ENCODE results near the gene AURKAIP1.
A peak's percentile ranks its signal among the peaks of the same experiment; 100 is the strongest.
"Not testable (repeated sequence)": the region's sequence is repeated elsewhere in the genome, so short reads cannot be mapped to it uniquely, and the experiment has no call there.

Gene AURKAIP1

GRCh38 chr1:1374929-1375662, at the start of gene AURKAIP1:
AURKAIP1 (minus strand) TSS chr1:1375207; CDS start chr1:1374756, 451 bp downstream.
- peak; percentile 99 for DNase-seq

DNA sequence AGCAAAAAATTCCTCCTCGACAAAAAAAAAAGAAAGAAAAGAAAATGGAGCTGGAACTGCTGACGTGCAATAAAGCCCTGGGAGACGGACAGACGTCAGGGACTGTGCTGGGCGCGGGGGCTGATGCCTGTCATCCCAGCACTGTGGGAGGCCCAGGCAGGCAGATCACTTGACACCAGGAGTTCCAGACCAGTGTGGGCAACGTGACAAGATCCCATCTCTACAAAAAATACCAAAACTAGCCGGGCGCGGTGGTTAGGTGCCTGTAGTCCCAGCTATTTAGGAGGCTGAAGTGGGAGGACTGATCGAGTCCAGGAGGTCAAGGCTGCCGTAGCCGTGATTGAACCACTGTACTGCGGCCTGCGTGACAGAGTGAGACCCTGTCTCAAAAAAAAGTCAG, 49.7 kb upstream of the AURKAIP1 start:
- no peak for DNase-seq

DNA sequence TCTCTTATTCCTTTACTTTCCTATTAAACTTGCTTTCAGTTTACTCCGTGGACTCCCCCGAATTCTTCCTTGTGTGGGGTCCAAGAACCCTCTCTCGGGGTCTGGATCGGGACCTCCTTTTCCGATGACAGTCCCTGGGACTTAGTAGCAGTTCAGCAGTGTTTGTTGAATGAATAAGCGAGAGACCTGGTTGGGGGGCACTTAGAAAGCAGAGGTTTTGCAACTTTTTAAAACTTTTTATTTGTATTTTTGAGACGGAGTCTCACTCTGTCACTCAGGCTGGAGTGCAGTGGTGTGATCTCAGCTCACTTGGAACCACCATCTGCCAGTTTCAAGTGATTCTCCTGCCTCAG, 48.2 kb upstream of the AURKAIP1 start:
- no peak for DNase-seq

DNA sequence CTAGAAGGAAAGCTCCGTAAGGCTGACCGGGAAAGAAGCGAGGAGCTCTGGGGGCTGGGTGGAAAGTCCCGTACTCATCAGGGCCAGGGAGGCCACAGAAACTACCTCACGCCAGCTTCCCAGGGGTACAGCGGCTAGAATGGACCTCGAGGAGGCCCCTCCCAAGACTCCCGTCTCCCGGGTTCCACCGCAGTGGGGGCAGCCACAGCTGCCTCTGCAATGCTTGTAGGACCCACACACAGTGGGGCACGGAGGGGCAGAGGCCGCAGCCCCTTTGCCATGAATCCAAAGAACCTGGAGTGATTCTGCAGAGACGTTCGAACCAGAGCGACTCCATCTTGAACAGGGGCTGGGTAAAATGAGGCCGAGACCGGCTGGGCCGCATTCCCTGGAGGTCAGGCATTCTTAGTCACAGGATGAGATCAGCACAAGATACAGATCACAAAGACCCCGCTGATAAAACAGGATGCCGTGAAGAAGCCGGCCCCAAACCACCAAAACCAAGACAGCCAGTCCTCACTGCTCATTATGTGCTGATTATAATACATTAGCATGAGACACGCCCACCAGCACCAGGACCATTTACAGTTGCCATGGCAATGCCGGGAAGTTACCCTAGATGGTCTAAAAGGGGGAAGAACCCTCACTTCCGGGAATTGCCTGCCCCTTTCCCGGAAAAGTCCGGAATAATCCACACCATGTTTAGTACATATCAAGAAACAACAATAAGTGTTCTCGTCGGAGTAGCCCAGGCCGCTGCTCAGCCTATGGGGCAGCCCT, 47.6 kb upstream of the AURKAIP1 start:
- peak; percentile 36 for DNase-seq

DNA sequence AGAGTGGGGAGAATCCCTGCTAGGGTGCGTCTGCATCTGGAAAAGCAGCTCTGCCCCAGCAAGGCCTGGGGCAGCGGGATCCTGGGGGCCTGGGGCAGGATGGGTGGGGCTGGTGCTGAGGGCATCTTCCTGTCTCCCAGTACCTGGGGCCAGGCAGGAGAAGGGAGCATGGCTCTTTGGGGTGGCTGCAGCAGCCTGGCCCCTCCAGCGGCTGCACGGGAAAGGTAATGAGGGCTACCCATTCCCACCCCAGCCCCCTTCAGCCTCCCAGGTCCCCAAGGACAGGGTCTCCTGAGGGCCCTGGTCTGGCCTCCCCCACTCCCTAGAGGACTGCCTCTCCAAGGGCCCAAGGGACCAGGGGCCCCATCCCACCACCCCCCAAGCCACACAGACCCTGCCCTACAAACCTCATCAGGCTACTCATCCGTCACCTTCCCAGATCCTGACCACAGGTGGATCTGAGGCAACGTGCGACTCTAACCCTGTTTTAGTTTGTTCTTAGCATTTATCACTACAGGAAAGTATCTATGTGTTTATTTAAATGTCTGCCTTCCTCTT, 47.0 kb upstream of the AURKAIP1 start:
- DNase-seq, result no peak

DNA sequence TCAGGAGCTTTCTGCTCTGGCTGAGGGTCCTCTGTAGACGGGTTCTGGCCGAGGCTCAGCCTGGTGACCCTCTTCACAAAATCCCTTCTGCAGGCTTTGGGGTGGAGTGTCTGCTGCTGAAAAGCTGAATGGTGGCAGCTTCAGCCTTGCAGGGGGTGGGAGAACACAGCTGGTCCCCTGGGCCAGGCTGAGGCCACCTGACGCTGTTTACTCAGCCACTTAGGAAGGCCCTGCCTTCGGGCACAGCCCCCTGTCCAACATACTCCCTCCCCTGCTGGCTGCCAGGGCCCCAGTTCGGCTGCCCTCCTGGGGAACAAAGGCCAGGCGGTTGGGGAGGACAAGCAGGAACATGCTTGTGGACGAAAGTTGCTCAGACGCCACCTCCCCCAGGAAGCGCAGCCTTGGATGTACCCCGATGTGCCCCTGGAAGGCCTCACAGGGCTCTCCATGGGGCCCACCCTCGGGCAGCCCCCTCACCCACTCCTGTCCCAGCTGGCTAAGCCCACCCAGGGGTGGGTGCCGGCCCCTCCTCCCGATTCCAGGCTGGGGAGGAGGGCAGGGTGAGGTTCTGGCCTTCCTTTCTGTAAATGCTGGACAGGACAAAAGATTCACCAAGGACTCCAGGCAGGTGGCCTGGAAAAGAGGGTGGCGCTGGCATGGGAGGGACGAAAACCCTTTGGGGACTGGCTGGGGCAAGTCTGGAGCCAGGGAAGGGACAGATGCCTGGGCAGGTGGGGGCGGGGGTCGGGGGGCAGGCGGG, 46.3 kb upstream of the AURKAIP1 start, which contains the start of gene ANKRD65:
Gene ANKRD65, minus strand, starts transcription at position 130 of the 760 bp plus-strand sequence. CDS start 271 bp downstream, outside the sequence.
- no peak for DNase-seq

DNA sequence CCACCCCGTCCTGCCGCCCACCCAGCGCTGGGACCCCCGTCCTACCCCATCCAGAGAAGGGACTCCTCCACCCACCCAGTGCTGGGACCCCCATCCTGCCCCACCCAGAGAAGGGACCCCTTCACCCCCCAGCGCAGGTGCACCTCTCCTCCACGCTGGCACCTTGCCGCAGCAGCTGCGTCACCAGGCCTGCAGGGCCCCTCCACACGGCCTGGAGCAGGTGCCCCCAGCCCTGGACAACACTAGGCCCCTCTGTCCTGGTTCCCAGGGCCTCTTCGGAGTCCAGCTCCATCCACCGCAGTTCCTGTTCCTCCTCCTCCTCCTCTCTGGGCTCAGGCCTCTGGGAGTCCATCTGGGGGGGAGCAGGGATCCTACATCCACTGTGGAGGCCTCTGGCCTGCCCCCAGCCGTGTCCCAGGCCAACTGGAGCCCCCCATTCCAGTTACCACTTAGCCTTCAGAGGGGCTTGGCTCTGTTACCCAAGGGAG, 45.7 kb upstream of the AURKAIP1 start:
- DNase-seq, result no peak

GRCh38 chr1:1419813-1420653, 45.0 kb upstream of the AURKAIP1 start:
- peak; percentile 48 for DNase-seq

GRCh38 chr1:1419363-1419812, 44.4 kb upstream of the AURKAIP1 start:
- no peak for DNase-seq

GRCh38 chr1:1418464-1419362, 43.7 kb upstream of the AURKAIP1 start:
- DNase-seq, result no peak

GRCh38 chr1:1417825-1418463, 42.9 kb upstream of the AURKAIP1 start:
- peak; percentile 46 for DNase-seq

DNA sequence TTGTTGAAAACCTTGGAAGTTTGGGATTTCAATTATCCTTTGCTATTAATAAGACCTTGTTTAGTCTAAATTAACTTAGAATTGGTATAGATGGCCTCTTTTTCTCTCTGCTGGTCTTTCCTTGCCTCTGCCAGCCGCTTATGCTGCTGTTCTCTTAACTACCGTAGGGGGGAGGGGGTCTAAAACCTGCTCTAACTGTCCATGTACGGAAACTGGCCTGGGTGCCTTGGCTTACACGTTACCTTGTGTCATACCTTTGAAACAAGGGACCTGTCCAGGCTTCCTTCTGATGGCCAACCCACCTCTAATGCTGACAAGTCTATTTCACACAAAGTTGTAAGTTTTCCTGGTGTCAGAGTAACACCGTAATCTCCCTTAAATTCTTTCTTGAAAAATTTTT, 42.4 kb upstream of the AURKAIP1 start:
- not testable (repeated sequence) for DNase-seq

DNA sequence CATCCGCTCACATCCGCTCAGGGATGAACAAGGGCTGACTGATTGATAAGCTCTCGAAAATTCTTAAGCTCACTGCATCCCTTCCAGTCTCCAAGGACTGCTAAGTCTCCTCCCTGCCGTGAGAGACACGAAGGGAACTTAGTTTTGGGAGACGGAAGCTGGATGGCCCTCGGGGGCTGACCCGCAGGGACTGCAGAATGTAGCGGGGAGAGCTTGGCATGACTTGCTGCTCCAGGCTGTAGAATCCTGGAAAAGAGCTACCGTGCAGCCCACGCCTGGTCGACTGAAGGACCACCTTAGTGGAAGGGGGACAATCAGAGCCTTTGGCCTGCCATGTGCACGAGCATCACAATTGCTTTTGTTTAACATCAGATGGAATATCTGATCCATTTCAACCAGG, 40.7 kb upstream of the AURKAIP1 start:
- no peak for DNase-seq

- not testable (repeated sequence) for DNase-seq
Observed at GRCh38 chr1:1412311-1412902, 37.4 kb upstream of the AURKAIP1 start.

- no peak for DNase-seq
Observed at GRCh38 chr1:1411626-1412025, 36.6 kb upstream of the AURKAIP1 start.

- DNase-seq, result not testable (repeated sequence)
Observed at GRCh38 chr1:1410238-1410637, 35.2 kb upstream of the AURKAIP1 start.

DNA sequence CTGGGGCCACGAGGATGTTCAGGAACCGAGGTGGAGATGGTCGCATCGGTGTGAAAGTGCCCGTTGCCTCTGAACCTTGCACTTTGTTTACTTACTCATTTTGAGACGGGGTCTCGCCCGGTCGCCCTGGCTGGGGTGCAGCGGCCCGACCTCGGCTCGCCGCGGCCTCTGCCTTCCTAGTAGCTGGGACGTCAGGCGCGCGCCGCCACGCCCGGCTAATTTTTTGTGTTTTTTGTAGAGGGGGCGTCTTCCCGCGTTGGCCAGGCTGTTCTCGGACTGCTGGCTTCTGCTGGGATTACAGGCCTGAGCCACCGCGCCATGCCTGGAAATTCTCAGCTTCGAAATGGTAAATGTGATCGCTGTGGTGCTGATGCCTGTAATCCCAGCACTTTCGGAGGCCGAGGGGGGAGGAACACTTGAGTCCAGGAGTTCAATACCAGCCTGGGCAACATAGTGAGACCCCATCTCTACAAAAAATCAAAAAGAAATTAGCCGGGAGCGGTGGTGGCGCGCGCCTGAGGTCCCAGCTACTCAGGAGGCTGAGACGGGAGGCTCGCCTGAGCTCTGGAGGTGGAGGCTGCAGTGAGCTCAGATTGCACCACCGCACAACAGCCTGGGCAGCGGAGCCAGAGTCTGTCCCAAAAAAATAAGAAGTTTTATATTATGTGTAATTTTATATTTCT, 32.8 kb upstream of the AURKAIP1 start:
- DNase-seq, result no peak

DNA sequence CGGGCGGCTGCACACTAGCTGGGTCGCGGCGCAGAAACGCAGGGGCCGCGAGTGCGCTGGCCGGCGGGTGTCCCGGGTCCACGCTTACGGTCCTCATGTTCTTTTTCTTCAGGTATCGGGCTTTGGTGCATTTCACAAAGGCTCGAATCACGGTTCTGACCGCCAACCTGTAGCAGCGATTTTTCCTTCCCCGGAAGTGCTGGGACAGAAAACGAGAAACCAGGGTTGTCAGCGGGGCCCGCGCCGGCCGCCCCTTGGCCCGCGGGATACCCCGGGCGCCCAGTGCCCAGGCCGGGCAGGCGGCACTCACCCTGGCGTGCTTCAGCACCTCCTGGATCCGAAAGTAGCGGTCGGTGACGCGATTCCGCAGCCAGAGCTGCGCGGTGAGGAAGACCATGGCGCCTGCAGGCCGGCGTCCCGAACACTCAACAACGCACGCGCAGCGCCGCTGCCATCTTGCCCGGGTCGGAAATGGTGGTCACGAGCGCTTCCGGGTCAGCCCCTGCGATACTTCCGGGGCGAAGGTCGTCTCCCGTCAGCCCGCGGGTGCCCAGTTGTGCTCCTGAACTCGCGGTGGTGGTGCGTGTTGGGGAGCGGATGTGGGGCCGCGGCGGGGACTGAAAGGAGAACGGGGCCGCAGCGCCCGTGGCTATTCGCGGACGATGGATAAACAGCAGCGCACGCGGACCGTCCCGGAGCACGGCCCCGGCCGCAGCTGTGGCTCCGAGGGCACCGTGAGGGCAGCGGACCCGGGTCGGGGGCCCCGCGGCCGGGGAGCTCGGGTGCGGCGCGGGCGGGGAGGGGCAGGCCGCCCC, 32.0 kb upstream of the AURKAIP1 start, which contains the start of gene MRPL20:
Gene MRPL20, minus strand, starts transcription at position 473 of the 815 bp plus-strand sequence. Its CDS starts 76 bp downstream, at position 397.
- DNase-seq, result peak; percentile 94
